Thyroid gland (tissue), 4 donors: Measurements from ENCODE around the gene TAF10.

Experiments used
- CTCF ChIP-seq, 6 experiments: fragments of 200-600 bp in 3 of 6; fragments of 450-650 bp in 3 of 6; sonication (generic) in 3 of 6; IDR thresholded peaks; one replicate each; pipeline ENCODE4 v1.5.1; 2016 to 2019; ENCODE audit warnings: antibody characterized with exemption in 6 of 6, mild to moderate bottlenecking in 2 of 6, inconsistent platforms in 1 of 6, moderate library complexity in 1 of 6
- POLR2A ChIP-seq, 2 donors: fragments of 450-650 bp; IDR thresholded peaks; one replicate each; pipeline ENCODE4 v1.6.1; 2017; ENCODE audit warnings: antibody characterized with exemption in 2 of 2, mild to moderate bottlenecking in 2 of 2, moderate library complexity in 1 of 2

GRCh38 chr11:6625156-6625831 is 13.3 kb upstream of the TAF10 start:
- no peak for TF ChIP-seq POLR2A (IDR thresholded peaks at IDR 0.05)
- TF ChIP-seq CTCF (IDR thresholded peaks at IDR 0.05) = no peak
